Stimulated activated CD4-positive, alpha-beta T cell treated with anti-CD3 and anti-CD28 coated beads, Interleukin-1b, Interleukin-23, amount 100 ng/mL, for 1 hour (primary cell): Measurements from ENCODE around the gene TTLL10.
"Not testable (repeated sequence)": the region's sequence is repeated elsewhere in the genome, so short reads cannot be mapped to it uniquely, and the experiment has no call there.

ENCODE experiments used
- DNase-seq, 2 donors: peaks; one replicate each; pipeline ENCODE4 v3.0.0-alpha.2; 2020; ENCODE audit warnings: low read depth in 2 of 2

The TTLL10 gene

GRCh38 chr1:1189111-1189510 is 15.4 kb downstream of the TTLL10 start:
- no peak for DNase-seq

- no peak for DNase-seq
These were observed 18.1 kb downstream of the TTLL10 start for GRCh38 chr1:1191734-1192133.

GRCh38 chr1:1194723-1195122 is 21.0 kb downstream of the TTLL10 start:
- no peak for DNase-seq

GRCh38 chr1:1195726-1196125 is 22.0 kb downstream of the TTLL10 start:
- not testable (repeated sequence) for DNase-seq

GRCh38 chr1:1196431-1197187 is 22.9 kb downstream of the TTLL10 start:
- no peak for DNase-seq

- no peak for DNase-seq
These were observed 23.5 kb downstream of the TTLL10 start for GRCh38 chr1:1197188-1197500.

- DNase-seq, result no peak
These were observed 24.1 kb downstream of the TTLL10 start for GRCh38 chr1:1197551-1198422.

- no peak for DNase-seq
These were observed 24.9 kb downstream of the TTLL10 start for GRCh38 chr1:1198423-1199140.

GRCh38 chr1:1199141-1199960 is 25.7 kb downstream of the TTLL10 start:
- DNase-seq, result no peak

GRCh38 chr1:1199961-1200875 is 26.5 kb downstream of the TTLL10 start:
- DNase-seq, result no peak

- DNase-seq, result peak; percentile 84 to 93
These were observed 27.5 kb downstream of the TTLL10 start for GRCh38 chr1:1200876-1201810.

GRCh38 chr1:1202831-1203560 is 29.3 kb downstream of the TTLL10 start:
- no peak for DNase-seq

- DNase-seq, result no peak
These were observed 30.1 kb downstream of the TTLL10 start for GRCh38 chr1:1203561-1204424.

GRCh38 chr1:1204425-1204920 is 30.8 kb downstream of the TTLL10 start:
- DNase-seq, result no peak

- no peak for DNase-seq
These were observed 31.5 kb downstream of the TTLL10 start for GRCh38 chr1:1204998-1205768.

GRCh38 chr1:1205769-1206375 is 32.2 kb downstream of the TTLL10 start:
- no peak for DNase-seq
